Raji (cell line): ENCODE data around the gene DHTKD1.

Experiments used
- POLR2A ChIP-seq: IDR thresholded peaks from 2 replicates; pipeline ENCODE4 v1.6.1; 2011; ENCODE audit warnings: low read depth, low read length, control low read depth; ENCODE audit not compliant: insufficient read depth

Gene DHTKD1

DNA sequence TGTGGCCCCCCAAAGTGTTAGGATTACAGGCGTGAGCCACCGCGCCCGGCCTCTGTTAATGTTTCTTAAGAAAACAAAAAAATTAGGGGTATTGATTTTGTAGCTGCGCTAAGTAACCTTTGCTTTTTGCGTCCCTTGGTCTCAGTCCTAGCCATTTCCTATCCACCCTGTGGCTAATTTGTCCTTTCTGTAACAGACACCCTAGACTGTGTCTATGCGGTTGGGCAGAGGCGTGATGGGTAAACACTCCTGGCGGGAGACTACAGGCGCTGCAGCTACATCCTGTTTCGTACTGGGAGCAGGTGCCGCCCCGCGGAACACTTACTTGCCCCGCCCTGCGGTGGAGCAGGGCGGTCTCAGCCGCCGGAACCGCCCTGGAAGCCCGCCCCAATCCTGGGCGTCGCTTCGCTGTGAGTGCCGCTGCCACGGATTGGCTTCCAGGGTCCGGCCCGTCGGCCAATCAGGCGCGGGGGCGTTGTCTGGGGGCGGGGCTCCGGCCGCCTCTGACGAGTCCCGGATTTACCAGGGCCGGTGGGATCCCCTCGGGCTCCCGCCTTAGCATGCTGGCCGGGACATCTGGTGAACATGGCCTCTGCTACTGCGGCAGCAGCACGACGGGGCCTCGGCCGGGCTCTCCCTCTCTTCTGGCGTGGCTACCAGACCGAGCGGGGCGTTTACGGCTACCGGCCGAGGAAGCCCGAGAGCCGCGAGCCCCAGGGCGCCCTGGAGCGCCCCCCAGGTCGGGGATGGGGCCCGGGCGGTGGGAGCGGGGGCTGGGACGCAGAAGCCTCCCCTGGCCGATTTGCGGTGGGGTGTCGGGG lies at the start of gene DHTKD1:
DHTKD1 (plus strand) TSS at position 506 of the 821 bp plus-strand sequence; CDS start at position 586, 80 bp downstream.
- peak; percentile 89 for TF ChIP-seq POLR2A

DNA sequence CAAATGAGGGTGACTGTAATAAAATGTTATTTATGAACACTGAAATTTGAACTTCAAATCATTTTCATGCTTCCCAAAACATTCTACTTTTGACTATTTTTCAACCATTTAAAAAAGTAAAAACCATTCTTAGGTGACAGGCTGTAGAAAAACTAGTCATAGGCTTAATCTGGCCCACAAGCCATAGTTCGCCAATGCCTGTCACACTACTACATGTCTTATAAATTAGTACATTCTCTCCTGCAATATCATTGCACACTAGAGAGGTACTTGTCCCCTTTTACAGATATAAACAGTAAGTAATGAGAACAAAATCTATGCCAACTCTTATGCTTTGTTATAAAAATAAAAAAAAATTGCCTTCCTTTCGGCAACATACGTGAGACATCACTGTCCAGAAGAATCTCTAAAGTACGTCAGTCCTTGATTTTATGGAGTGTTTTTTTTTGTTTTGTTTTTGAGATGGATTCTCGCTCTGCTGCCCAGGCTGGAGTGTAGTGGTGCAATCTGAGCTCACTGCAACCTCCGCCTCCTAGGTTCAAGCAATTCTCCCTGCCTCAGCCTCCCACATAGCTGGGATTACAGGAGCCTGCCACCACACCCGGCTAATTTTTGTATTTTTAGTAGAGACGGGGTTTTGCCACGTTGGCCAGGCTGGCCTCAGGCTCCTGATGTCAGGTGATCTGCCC lies 49.3 kb upstream of the DHTKD1 start:
- TF ChIP-seq POLR2A, result no peak

GRCh38 chr10:12020574-12020973 lies 48.2 kb upstream of the DHTKD1 start:
- TF ChIP-seq POLR2A, result no peak

DNA sequence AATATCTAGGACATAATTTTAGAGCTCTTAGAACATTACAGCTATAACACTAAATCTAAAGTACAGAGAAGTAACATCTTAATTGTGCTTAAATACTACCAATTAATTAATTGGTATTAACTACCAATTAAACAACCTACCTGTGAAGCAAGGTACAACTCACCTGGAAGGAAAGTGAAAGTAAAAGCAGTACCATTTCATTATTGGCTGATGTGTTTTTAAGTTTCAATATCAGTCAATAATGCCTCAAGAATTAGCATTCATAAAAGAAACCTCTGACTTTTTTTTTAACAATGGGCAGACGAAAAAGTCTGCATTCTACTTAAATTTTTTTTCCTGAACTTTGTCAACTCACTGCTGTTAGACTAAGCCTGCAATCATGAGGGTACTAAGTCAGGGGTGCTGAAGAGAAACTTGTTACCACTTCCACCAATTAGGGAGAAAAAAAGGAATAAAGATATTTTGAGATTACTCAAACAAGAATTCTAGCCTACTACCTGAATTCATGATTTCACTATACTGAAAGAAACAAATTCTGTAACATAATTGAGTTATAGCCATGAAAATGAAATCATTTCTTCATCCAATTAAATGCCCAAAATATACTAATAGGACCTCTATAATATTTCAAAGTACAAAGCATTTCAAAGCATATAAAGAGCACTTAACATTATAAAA lies 46.0 kb upstream of the DHTKD1 start:
- TF ChIP-seq POLR2A, result no peak

GRCh38 chr10:12025591-12025990 lies 43.2 kb upstream of the DHTKD1 start:
- TF ChIP-seq POLR2A, result no peak

DNA sequence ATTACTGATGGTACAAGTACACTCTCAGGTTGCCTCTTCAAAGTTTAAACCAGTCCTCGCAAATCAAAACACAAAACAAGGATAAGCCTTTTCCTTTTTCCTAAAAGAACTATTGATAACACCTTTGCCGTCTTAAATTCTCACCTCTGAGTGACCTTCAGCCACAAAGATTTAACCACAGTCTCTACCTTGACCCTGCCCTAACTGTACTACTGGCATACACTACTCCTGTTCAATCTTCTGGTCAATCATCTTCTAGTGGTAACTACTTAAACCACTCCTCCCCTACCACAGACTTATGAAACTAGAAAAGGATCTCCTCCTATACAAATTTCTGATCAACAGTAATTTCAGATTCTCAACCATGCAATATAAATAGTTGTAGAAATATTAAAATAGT lies 41.2 kb upstream of the DHTKD1 start:
- TF ChIP-seq POLR2A, result no peak

DNA sequence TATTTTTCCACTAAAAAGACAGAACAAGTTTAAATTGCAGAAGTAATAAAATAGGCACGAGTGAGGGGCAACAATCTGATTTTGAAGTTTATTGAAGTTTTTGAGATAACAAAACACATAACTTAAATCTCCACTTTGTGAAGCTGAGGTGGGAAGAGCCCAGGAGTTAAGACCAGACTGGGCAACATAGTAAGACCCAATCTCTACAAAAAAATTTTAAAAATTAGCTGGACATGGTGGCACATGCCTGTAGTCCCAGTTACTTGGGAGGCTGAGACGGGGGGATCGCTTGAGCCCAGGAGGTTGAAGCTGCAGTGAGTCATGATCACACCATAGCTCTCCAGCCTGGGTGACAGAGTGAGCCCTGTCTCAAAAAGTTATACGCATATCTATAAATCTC lies 37.4 kb upstream of the DHTKD1 start:
- no peak for TF ChIP-seq POLR2A

DNA sequence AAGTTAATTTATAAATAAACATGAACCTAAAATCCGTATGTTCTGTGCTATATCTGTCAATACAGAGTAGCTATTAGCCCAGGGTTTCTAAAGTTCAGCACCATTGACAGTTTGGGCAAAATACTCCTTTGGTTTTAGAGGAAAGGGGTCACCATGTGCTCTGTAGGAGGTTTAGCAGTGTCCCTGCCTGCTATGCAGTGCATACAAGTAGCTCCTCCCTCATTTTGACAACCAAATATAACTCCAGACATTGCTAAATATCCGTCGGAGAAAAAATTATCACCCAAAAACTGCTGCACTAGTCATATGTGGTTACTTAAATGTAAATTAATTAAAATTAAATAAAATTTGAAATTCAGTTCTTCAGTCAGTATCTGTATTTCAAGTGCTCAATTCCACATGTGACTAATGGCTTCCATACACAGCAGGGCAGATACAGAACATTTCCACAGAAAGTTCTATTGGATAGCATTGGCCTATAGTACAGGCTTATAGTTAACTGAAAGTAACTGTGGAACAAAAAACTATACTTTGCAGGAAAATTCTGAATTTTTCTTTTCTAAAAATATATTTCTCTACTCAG lies 32.6 kb upstream of the DHTKD1 start:
- TF ChIP-seq POLR2A, result no peak

DNA sequence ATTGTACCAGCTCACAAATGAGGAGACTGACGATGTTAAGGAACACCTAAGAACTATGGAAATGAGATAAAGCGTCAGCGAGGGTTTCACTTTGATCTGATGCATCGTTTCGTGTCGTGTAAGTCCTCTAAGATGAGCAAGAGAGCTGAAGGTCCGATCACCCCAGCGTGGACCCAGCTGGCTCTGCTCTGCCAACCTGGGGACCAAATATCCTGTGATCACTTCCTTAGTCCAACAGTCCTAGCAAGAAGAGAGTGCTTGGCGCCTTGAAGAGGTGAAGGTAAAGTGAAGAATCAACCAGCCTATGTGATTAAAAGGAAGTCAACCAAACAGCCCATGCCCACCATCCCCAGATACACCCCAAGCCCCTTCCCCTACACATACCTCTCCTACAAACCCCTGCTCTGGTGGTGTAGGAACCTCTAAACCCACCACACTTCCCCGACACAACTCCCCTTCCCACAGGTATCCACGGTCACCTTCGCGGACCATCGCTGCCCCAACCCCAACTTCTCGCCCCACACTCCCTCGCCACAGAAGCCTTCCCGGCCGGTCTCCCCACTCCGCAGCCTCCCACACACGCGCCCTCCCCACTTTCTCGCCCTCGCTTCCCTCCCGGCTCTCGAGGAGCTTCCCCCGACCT lies 26.9 kb upstream of the DHTKD1 start:
- 0 out of 2 replicates have a peak, but pooled peaks have one; percentile 1 for TF ChIP-seq POLR2A

GRCh38 chr10:12042409-12042796 lies 26.4 kb upstream of the DHTKD1 start:
- peak; percentile 60 for TF ChIP-seq POLR2A

- TF ChIP-seq POLR2A, result peak; percentile 35
Measured at GRCh38 chr10:12042797-12043651, 25.7 kb upstream of the DHTKD1 start, which contains the start of gene UPF2. UPF2 (minus strand) TSS chr10:12042809; CDS start chr10:12035423, 7,386 bp downstream.

GRCh38 chr10:12045596-12045995 lies 23.2 kb upstream of the DHTKD1 start:
- no peak for TF ChIP-seq POLR2A

GRCh38 chr10:12048547-12048946 lies 20.2 kb upstream of the DHTKD1 start:
- TF ChIP-seq POLR2A, result no peak

DNA sequence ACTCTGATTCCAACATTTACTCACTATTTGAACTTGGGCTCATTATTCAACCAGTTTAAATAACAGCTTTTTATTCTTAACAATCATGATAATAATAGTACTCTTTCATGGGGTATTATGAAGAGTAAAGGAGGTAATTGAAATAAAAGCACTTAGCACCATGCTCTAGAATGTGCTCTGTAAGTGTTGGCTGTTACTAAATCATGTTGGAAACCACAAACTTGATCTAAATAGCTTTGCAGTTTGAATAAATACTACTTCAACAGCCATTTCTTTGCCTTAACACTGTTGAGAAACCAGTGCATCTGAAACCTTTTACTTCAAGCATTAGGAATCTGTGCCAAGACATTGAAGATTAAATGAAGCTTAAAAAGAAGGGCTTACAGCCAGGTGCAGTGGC lies 18.2 kb upstream of the DHTKD1 start:
- no peak for TF ChIP-seq POLR2A
